Aorta (tissue), 5 donors: ENCODE measurements around the gene BTF3L4. TPM values are rescaled to one million over a fixed set of nuclear protein-coding genes. Genes with fewer than 3 reads are reported as not detected.
"Not testable (repeated sequence)": the region's sequence is repeated elsewhere in the genome, so short reads cannot be mapped to it uniquely, and the experiment has no call there.

Experiments
- ATAC-seq: fragments of 200-7000 bp; cut with Tn5 transposase; one replicate; pipeline ENCODE4 v1.9.1; 2022; ENCODE audit warnings: moderate library complexity; ENCODE audit not compliant: low FRiP score
- DNase-seq, 2 donors: peaks; one replicate each; pipeline ENCODE4 v3.0.0-alpha.2; 2020
- H3K27ac ChIP-seq, 2 donors: one replicate each; pipeline ENCODE4 v1.5.1; 2013; ENCODE audit warnings: low read length in 2 of 2, mild to moderate bottlenecking in 2 of 2, moderate library complexity in 2 of 2, control low read depth in 1 of 2, inconsistent platforms in 1 of 2, low read depth in 1 of 2
- H3K27me3 ChIP-seq, 2 donors: one replicate each; pipeline ENCODE4 v1.6.1; 2013; ENCODE audit warnings: control low read depth in 1 of 2, low read length in 1 of 2, mild to moderate bottlenecking in 1 of 2, moderate library complexity in 1 of 2; ENCODE audit not compliant: insufficient read depth in 2 of 2, control insufficient read depth in 1 of 2
- H3K36me3 ChIP-seq, 2 donors: one replicate each; pipeline ENCODE4 v1.6.1; 2013; ENCODE audit warnings: control low read depth in 1 of 2, low read length in 1 of 2, mild to moderate bottlenecking in 1 of 2; ENCODE audit not compliant: insufficient read depth in 2 of 2, control insufficient read depth in 1 of 2
- H3K4me1 ChIP-seq, 2 donors: one replicate each; pipeline ENCODE4 v1.6.1; 2013; ENCODE audit warnings: low read length in 2 of 2, control low read depth in 1 of 2, mild to moderate bottlenecking in 1 of 2, moderate library complexity in 1 of 2; ENCODE audit not compliant: insufficient read depth in 2 of 2, control insufficient read depth in 1 of 2
- H3K4me3 ChIP-seq, 2 donors: one replicate each; pipeline ENCODE4 v1.5.1; 2013; ENCODE audit warnings: low read length in 2 of 2, control low read depth in 1 of 2, mild to moderate bottlenecking in 1 of 2
- H3K9me3 ChIP-seq: one replicate; pipeline ENCODE4 v1.6.1; 2013; ENCODE audit warnings: mild to moderate bottlenecking, low read length; ENCODE audit not compliant: control insufficient read depth
- WGBS, 2 donors: extraction: QIAGEN DNeasy Blood & Tissue Kit; methylation state at CpG; one replicate each; pipeline ENCODE4 v1.1.7; 2013; 5-methylcytosine and 5-hydroxymethylcytosine counted together
- intact Hi-C, 2 donors: fragments of 100-400 bp; cut with DNase I; formaldehyde crosslinking; loops; one replicate each; pipeline versions ENCODE4 v1.14.2 to v1.15.0; 2022
- long read RNA-seq, 2 donors: library from polyadenylated mRNA; unstranded; transcript quantifications; one replicate each; pipeline ENCODE4 v2.0.0, GENCODE V29; 2020 to 2021
- polyA plus RNA-seq, 2 donors: library from polyadenylated mRNA; stranded (reverse); fragments of 200-250 nt; gene quantifications; one replicate each; pipeline ENCODE4 v1.2.3, GENCODE V29; 2013
- total RNA-seq, 2 donors: library from RNA; stranded (reverse); fragmentation: NEBNext Ultra II Directional; extraction: Animal tissue kit (Norgen Biotek cat#: 25700); gene quantifications; one replicate each; pipeline ENCODE4 v1.2.1, GENCODE V29; 2021
- donor health status: healthy with polysubstance abuse.
- donor health status: Bipolar disorder and iron deficiency.
- donor health status: DM: no; HTN: no; CAD: no.
- donor health status: DM: no; HTN: no; CAD: no.
- donor health status: DM: yes; HTN: yes; CAD: no.

BTF3L4 gene
- total RNA-seq (10 to 100 TPM; 35.0 to 41.4 TPM), polyA plus RNA-seq (10 to 100 TPM; 33.6 to 45.3 TPM)
- long read RNA-seq, donor 1, full-length matches to known transcripts: 67 of 71 reads
- long read RNA-seq, donor 1, partial matches to known transcripts: 2 of 71 reads
- long read RNA-seq, donor 1, other reads (novel, unspliced or antisense): 2 of 71 reads
- long read RNA-seq, donor 2, full-length matches to known transcripts: 20 of 22 reads
- long read RNA-seq, donor 2, partial matches to known transcripts: 0 of 22 reads
- long read RNA-seq, donor 2, other reads (novel, unspliced or antisense): 2 of 22 reads

DNA sequence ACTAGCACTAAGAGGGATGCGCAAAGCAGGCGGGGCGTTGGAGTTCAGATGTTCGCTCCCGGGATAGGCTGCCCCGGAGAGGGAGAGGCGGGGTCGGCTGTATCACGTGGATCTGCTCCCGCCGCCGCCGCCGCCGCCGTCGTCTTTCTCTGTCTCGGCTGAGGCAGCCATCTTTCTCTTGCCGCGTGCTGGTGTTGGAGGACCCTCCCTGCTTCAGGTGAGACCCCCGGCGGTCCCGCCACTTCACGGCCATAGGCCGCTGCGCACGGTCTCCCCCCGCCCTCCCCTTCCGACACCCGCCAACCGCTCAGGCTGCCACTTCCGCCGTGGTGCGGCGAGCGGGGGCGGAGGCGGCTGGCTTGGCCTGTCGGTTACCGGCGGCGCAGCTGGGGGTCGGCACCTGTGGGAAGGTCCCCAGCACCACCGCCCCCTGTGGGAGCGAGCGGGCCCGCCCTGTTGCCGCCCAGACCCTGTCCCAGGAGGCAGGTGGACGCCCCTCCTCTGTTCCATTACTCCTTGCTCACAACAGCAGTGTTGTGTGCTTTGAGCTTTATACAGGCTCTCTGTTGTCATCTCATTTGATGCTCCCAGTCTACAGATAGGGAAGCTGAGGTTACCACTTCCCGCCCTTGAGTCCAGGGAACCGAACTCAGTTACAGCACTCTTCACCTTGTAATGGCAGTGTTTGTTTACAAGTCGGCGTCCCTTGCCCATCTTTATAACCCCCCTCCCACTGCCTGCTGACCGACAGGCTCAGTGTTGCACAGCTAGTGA lies at the start of gene BTF3L4:
TSS of gene BTF3L4 (plus strand) at position 133 of the 774 bp plus-strand sequence. CDS start 3,553 bp downstream, outside the sequence.
- H3K4me3 ChIP-seq: peak within 1 kb of the TSS; percentile 65 to 79
- DNase-seq: peak; percentile 97
- H3K9me3 ChIP-seq: no peaks in the 10 kb centered on the region
- peaks cover 0 to 3% of the 10 kb centered on the region in 2 donors for H3K36me3 ChIP-seq
- peaks cover 0 to 11% of the 10 kb centered on the region in 2 donors for H3K4me1 ChIP-seq
- ATAC-seq: peak; percentile 97
- intact Hi-C loops: no loop called here
- peak within 1 kb of the TSS; percentile 3 to 82 for H3K27ac ChIP-seq
- WGBS, 2 donors: 0 to 1% methylated on average over 53 to 54 of the region's 54 CpGs
- no peaks in the 10 kb centered on the region for H3K27me3 ChIP-seq

DNA sequence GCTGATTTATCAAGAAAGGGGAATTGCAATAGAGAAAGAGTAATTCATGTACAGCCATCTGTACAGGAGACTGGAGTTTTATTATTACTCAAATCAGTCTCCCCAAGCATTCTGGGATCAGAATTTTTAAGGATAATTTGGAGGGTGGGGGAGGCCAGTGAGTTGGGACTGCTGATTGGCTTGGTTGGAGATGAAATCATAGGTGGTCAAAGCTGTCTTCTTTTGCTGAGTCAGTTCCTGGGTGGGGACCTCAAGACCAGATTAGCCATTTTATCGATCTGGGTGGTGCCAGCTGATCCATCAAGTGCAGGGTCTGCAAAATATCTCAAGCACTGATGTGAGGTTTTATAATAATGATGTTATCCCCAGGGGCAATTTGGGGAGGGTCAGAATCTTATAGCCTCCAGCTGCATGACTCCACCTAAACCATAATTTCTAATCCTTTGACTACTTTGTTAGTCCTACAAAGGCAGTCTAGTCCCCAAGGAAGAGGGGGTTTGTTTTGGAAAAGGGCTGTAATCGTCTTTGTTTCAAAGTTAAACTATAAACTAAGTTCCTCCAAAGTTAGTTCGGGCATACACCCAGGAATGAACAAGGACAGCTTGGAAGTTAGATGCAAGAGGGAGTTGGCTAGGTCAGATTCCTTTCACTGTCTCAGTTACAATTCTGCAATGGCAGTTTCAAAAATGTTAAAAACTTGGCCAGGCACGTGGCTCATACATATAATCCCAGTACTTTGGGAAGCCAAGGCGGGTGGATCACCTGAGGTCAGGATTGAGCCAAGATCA lies 48.7 kb upstream of the BTF3L4 start:
- Histone ChIP-seq H3K4me3 (no peak overlapping the region), H3K27ac (no peak overlapping the region), H3K9me3 (no peaks in the 10 kb centered on the region), H3K27me3 (no peaks in the 10 kb centered on the region), H3K4me1 (peaks cover 2 to 4% of the 10 kb centered on the region in 2 donors), H3K36me3 (no peaks in the 10 kb centered on the region)
- ATAC-seq (no peak), DNase-seq (no peak)
- intact Hi-C loops: no loop called here
- WGBS, 2 donors: 13% methylated on average over 5 of the region's 5 CpGs

DNA sequence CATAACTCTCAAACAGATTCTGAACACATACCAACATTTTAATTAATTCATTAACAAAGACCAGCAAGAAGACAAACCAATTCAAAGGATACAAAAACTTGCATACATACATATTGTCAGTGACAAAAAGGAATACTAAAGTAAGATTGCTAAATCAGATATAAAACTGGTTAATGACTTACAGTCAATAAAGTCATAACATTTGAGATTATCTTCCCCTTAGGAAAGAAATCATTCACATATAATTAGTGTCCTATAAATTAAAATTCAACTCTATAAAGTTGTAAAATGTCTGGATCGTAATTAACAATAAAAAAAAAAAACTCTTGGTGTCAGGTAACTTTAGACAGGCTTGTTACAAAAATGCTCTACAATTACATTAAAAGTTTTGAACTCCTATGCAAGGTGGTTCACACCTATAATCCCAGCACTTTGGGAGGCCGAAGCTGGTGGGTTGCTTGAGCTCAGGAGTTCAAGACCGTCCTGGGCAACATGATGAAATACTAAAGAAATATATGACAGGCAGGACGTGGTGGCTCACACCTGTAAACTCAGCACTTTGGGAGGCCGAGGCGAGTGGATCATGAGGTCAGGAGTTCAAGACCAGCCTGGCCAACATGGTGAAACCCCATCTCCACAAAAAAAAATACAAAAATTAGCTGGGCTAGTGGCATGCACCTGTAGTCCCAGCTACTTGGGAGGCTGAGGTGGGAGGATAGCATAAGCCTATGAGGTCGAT lies 47.9 kb upstream of the BTF3L4 start:
- ATAC-seq (no peak), DNase-seq (no peak)
- intact Hi-C loops: no loop called here

DNA sequence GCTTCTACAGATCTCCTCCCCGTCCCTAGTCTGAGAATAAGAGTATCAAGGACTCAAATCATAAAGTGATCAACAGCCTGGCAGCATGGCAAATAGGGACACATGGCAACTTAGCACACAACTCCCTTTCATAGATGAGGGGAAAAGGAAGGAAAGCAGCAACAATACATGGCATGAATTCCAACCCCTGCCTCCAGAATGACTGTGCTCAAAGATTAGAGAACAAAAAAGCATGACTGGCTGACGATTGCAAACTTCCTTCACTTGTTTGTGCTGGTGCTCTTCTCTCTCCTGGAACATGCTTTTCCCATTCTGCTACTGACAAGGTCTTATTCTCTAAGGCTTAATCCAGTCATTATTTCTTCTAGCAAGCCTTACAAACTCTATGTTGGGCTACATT lies 34.0 kb upstream of the BTF3L4 start:
- Histone ChIP-seq H3K27ac (no peak overlapping the region), H3K9me3 (no peaks in the 10 kb centered on the region), H3K36me3 (peaks cover 8% of the 10 kb centered on the region in 2 donors), H3K27me3 (no peaks in the 10 kb centered on the region), H3K4me3 (no peak overlapping the region), H3K4me1 (no peaks in the 10 kb centered on the region)
- no peak for DNase-seq
- no peak for ATAC-seq
- 78 to 83% methylated on average over 2 of the region's 2 CpGs for WGBS, 2 donors
- intact Hi-C loops: no loop called here

More for the DNA sequence above, 47.9 kb upstream of the BTF3L4 start:
- no peaks in the 10 kb centered on the region for H3K9me3 ChIP-seq
- H3K36me3 ChIP-seq: no peaks in the 10 kb centered on the region
- H3K4me1 ChIP-seq: peaks cover 2 to 4% of the 10 kb centered on the region in 2 donors
- no peaks in the 10 kb centered on the region for H3K27me3 ChIP-seq
- 96% methylated on average over 7 of the region's 7 CpGs for WGBS, 2 donors
- no peak overlapping the region for H3K4me3 ChIP-seq
- H3K27ac ChIP-seq: no peak overlapping the region

DNA sequence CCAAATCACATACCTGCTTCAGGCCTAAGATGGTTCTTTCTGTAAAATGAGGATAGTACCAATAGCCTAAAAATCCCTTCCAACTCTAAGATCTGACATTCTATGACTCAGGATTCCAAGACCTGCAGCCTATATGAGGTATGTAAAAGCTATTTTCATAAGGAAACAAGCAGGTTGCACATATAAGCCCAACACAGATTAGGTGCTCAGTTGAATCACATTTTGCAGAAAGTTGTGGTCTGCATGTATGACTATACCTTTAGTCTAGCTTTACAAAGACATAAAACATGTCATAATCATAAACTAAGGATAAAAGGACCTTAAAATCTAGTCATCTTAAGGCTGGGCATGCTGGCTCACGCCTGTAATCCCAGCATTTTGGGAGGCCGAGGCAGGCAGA lies 29.8 kb upstream of the BTF3L4 start:
- no peak for DNase-seq
- H3K27ac ChIP-seq: no peak overlapping the region
- no peaks in the 10 kb centered on the region for H3K9me3 ChIP-seq
- no peak overlapping the region for H3K4me3 ChIP-seq
- H3K4me1 ChIP-seq: no peaks in the 10 kb centered on the region
- intact Hi-C loops: no loop called here
- 97 to 98% methylated on average over 2 of the region's 2 CpGs for WGBS, 2 donors
- ATAC-seq: no peak
- H3K36me3 ChIP-seq: peaks cover 4% of the 10 kb centered on the region in 2 donors
- H3K27me3 ChIP-seq: no peaks in the 10 kb centered on the region

DNA sequence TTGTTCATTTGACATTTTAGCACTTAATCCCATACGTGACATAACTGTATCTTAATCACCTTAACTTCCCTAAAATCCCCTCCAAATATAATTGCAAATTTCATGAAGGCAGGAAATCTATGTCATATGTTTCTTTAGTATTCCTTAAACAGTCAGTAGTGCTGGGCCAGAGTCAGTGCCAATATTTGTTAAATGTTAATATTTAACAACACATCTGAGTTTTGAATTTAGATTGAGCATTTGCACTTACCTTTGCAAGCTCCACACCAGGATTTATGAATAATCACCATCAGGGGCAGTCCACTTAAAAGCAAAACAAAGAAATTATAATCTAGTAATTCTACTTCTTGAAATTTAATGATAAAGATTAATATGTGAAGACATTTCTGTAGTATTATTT lies 27.8 kb upstream of the BTF3L4 start:
- H3K27ac ChIP-seq: no peak overlapping the region
- DNase-seq (no peak), ATAC-seq (no peak)
- intact Hi-C loops: no loop called here
- WGBS, 2 donors: 89 to 93% methylated on average over 1 of the region's 1 CpG
- no peaks in the 10 kb centered on the region for H3K27me3 ChIP-seq
- no peak overlapping the region for H3K4me3 ChIP-seq
- H3K36me3 ChIP-seq: peaks cover 0 to 2% of the 10 kb centered on the region in 2 donors
- H3K9me3 ChIP-seq: no peaks in the 10 kb centered on the region
- no peaks in the 10 kb centered on the region for H3K4me1 ChIP-seq

DNA sequence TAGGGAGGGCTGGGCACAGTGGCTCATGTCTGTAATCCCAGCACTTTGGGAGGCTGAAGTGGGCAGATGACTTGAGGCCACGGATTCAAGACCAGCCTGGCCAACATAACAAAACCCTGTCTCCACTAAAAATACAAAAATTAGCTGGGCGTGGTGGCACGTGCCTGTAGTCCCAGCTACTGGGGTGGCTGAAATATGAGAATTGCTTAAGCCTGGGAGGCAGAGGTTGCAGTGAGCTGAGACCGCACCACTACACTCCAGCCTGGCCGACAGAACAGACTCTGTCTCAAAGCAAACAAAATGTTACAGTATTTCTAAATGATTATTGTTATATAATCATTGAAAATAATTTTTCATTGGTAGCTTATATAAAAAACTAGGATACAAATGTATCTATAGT lies 27.3 kb upstream of the BTF3L4 start:
- H3K4me3 ChIP-seq, DNase-seq, H3K27ac ChIP-seq, intact Hi-C loops, H3K9me3 ChIP-seq, ATAC-seq, H3K4me1 ChIP-seq, H3K36me3 ChIP-seq, H3K27me3 ChIP-seq: not testable (repeated sequence)
- WGBS, 2 donors: 84 to 85% methylated on average over 5 of the region's 5 CpGs

DNA sequence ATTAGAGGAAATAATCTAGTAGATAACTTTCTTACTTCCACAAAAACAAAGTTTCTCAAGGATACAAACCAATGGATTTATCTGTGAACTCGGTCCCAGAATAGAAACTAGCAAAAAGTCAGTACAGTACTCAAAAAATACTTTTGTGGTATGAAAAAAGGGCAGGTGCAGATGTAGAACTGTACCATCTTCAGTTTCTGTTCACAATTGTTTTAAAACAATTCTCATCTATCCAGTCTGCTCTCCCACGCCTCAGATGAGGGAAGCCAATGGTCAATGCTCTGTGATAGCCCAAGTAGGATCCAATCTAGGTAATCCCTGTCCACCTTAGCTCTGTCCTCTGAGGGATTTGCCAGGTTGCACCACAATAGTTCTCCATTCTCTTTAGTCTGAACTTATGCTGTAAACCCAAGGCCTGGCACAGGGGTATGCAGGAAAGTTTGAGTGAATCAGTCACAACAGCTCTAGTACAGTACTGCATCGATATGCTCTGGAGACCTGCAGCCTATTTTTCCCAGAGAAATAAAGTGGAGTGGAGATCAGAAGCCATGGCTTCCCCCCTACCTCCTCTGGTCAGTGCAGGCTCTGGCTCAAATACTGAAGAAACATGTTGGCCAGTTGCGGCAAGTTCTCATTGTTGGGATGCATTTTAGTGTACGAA lies 23.8 kb upstream of the BTF3L4 start:
- H3K4me1 ChIP-seq: no peaks in the 10 kb centered on the region
- no peaks in the 10 kb centered on the region for H3K9me3 ChIP-seq
- DNase-seq (no peak), ATAC-seq (no peak)
- intact Hi-C loops: loop anchor here in 1 of 2 donors (2.0 kb wide), 1 partner anchor 23 kb away; the partner anchor contains the start of gene TXNDC12
- no peaks in the 10 kb centered on the region for H3K27me3 ChIP-seq
- 31 to 34% methylated on average over 5 of the region's 5 CpGs for WGBS, 2 donors
- H3K4me3 ChIP-seq: peak overlapping the region; percentile 43 to 45
- H3K27ac ChIP-seq: peak overlapping the region in 1 of 2 donors; percentile 84
- no peaks in the 10 kb centered on the region for H3K36me3 ChIP-seq
